NB4 (cell line): ENCODE data around the gene CEP128.

ENCODE experiments used
- POLR2A ChIP-seq: IDR thresholded peaks from 2 replicates; pipeline ENCODE4 v1.6.1; 2011; ENCODE audit warnings: mild to moderate bottlenecking; ENCODE audit not compliant: insufficient read length; ENCODE audit errors: extremely low read depth
- TF ChIP-seq, protein P1 (sequence below): IDR thresholded peaks from 2 replicates; pipeline ENCODE4 v1.6.1; 2011; ENCODE audit warnings: low read depth, low read length
- TF ChIP-seq, protein P2 (sequence below): IDR thresholded peaks from one replicate; pipeline ENCODE4 v1.5.1; 2012; ENCODE audit warnings: low read depth, low read length

DNA sequence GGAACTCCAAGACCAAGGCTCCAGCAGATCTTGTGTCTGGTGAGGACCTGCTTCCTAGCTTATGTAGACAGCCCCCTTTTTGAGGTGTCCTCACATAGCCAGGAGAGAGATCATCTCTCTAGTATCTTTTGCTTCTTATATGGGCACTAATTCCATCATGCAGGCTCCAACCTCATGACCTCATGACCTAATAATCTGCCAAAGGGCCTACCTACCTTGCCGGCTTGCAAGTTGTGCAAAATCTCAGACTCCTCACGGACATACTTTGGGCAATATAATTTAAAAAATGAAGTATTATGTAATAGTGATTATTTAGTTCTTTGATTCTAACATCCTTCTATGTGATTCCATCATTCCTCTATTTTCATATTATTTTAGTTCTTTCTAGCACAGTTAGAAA, 397.2 kb downstream of the CEP128 start:
- TF ChIP-seq, protein P1, sequence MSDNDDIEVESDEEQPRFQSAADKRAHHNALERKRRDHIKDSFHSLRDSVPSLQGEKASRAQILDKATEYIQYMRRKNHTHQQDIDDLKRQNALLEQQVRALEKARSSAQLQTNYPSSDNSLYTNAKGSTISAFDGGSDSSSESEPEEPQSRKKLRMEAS = no peak
- TF ChIP-seq, protein P2, sequence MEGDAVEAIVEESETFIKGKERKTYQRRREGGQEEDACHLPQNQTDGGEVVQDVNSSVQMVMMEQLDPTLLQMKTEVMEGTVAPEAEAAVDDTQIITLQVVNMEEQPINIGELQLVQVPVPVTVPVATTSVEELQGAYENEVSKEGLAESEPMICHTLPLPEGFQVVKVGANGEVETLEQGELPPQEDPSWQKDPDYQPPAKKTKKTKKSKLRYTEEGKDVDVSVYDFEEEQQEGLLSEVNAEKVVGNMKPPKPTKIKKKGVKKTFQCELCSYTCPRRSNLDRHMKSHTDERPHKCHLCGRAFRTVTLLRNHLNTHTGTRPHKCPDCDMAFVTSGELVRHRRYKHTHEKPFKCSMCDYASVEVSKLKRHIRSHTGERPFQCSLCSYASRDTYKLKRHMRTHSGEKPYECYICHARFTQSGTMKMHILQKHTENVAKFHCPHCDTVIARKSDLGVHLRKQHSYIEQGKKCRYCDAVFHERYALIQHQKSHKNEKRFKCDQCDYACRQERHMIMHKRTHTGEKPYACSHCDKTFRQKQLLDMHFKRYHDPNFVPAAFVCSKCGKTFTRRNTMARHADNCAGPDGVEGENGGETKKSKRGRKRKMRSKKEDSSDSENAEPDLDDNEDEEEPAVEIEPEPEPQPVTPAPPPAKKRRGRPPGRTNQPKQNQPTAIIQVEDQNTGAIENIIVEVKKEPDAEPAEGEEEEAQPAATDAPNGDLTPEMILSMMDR = no peak
- no peak for TF ChIP-seq POLR2A
